GM18507 (cell line): ENCODE data around the gene LYPD6B.

Experiments
- DNase-seq: peaks from one replicate; pipeline ENCODE4 v3.0.0; 2011; ENCODE audit warnings: low read depth; ENCODE audit not compliant: insufficient read length; ENCODE audit errors: extremely low spot score
- FAIRE-seq: peaks from 2 replicates; lab custom pipeline; 2011; peaks lifted over from hg19 to GRCh38; lab: Jason Lieb, UNC

LYPD6B gene

GRCh38 chr2:149038442-149039212 is at the start of gene LYPD6B:
LYPD6B (plus strand) TSS chr2:149038699; CDS start chr2:149130949, 92,250 bp downstream.
- no peak for FAIRE-seq
- no peak for DNase-seq

DNA sequence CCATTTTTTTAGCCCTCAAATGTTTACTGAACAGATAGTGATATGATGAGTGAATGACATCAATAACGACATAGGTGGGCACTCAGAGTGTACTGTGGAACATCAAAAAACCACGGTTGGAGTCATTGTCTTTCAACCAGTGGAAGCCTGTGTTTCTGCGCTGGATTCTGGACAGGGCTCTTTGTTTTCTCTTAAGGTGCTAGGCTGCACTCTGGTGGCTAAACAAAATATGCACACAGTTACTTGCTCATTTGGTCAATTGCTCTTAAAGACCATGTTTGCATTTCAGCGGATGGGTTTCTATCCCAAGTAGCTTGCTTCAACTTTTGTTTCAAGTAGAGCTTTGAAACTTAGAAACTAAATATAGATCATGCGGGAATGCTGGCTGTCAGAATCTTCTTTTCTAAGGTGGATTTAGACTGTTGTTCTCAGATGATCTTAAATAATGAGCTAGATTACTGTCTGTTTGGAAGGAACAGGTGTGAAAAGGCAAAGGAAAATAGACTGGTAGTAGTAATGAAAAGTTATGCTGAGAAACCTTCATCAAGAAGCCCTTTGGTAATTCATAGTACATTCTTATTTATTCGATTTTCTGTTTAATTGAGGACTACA is 48.5 kb upstream of the LYPD6B start:
- FAIRE-seq: peak; percentile 83
- peak; percentile 20 for DNase-seq

DNA sequence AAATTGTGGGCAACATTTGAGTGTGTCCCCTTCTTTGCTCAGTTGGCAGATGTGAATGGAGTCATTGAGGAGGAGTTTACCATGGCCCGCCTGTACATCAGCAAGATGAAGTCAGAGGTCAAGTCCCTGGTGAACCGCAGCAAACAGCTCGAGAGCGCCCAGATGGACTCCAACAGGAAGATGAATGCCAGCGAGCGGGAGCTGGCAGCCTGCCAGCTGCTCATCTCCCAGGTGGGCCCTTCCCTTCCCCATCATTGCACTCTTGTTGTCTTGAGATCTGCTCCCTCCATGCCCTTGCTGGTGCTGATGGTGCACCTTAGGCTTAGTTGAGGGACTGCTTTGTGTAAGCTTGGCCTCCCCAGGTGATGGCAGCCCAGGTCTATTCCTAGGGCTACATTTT is 47.5 kb upstream of the LYPD6B start:
- no peak for DNase-seq
- no peak for FAIRE-seq

DNA sequence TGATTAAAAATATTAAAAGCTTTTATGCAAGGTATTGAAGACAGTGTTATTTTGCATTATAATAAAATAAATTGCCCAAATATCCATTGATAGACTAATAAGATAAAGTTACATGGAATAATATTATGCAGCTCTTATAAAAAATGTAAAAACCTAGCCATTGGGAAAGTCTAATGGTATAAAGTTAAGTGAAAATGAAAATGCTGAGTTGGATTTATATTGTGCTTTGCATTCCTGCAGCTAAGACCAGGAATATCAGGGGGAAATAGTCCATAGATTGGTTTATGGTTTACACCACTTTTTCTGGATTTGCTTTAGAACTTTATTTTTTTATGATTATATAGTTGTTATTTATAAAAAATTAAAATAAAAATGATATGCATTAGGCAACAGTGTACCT is 46.1 kb upstream of the LYPD6B start:
- FAIRE-seq (no peak), DNase-seq (no peak)

GRCh38 chr2:148993351-148993750 is 45.1 kb upstream of the LYPD6B start:
- no peak for FAIRE-seq

GRCh38 chr2:148994341-148994740 is 44.2 kb upstream of the LYPD6B start:
- no peak for DNase-seq
- no peak for FAIRE-seq

More at GRCh38 chr2:148993351-148993750, 45.1 kb upstream of the LYPD6B start:
- no peak for DNase-seq

- DNase-seq (no peak), FAIRE-seq (no peak)
These were observed 41.7 kb upstream of the LYPD6B start for GRCh38 chr2:148996805-148997204.

DNA sequence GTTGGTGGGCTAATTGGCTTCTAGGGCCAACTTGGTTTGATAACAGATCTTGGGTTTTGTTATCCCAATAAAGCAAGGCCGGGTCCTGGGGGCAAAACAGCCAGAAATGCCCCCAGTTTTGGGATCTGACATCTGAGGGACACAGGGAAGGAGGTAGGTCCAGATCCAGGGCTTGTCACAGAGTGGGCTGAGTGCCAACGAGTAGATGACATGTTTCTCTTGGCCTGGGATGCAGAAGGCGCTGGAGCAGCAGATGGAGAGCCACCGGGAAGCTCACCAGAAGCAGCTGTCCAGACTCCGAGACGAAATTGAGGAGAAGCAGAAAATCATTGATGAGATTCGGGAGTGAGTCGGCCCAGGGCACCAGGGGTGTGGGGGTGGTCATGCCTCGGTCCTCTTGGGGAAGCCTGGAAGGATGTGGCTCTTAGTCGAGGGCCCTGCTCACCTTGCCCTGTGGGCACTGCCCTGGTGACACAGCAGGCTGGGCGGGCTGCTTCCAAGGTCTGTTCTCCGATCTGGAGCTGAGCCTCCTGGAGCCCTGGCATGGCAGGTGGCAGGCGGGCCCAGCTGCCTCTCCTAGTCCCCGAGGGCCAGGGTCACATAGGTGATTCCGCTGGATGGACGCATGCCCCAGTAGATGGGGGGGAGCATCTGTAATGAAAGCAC is 40.2 kb upstream of the LYPD6B start:
- DNase-seq (no peak), FAIRE-seq (no peak)

DNA sequence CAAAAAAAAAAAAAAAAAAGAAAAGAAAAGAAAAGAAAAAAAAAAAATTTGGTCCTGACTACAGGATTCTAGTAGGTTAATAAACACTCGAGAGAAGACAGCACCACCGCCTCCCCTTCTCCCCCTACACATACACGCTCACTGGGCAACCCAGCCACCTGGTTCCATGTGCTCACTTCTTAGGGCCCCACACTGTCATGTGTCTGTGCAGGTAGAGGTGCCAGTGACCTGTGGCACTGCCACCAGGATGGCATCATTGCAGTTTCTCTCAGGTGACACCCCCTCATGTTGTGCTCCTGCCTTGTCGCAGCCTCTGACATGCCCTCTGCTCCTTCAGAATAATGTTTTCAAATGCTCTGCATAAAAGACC is 39.7 kb upstream of the LYPD6B start:
- DNase-seq: no peak

DNA sequence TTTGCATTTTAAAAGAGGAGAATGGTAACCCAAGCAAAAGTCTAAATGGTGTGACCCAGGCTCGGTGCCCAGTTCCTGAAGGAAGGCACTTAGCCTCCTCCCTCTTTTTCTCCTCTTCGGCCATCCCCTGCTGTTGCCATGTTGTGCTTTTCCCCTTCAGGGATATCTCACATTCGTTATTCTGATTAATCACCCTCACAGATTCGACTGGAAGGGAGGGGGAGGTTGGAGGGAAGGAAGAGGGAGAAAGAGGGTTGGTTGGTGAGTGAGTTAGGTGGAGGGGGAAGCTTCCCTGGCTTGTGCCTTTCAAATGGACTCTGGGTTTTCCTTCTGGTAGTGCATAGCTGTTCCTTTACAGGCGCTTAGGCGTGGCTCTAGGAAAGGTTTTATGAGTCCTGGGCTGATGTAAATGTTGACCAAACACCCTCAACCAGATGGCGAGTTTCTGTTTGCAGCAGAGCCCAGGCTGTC is 39.0 kb upstream of the LYPD6B start:
- DNase-seq (no peak), FAIRE-seq (no peak)

More for the DNA sequence above, 39.7 kb upstream of the LYPD6B start:
- FAIRE-seq: no peak

DNA sequence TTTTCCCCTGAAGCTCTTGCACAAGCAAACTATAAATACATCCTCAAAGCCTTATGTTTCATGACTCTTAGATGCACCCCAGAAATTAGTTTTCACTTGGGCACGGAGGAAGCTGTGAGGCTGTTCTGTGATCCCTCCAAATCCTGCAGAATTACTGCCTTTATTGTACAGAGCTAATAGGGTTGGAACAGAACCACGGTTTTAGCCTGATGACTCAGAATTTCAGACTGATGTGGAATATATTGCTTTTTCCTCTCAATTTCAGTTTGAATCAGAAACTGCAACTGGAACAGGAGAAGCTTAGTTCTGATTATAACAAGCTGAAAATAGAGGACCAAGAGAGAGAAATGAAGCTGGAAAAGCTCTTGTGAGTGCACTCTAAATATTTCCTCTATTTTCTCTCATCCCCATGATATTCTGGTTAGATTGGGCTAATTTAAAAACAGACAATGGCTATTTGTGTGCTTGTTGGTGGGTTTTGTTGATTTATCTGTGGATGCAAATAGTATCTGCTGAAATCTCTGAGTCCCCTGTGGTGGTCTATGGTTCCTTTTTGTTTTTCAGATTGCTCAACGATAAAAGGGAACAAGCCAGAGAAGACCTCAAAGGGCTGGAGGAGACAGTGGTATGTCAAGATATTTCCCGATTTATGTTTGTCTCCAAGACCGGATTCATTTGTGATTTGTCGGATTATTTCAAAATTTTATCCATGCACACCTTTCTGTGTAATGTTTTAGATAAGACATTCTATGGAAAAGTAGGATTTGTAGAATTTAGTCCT is 38.2 kb upstream of the LYPD6B start:
- DNase-seq (no peak), FAIRE-seq (no peak)

GRCh38 chr2:149001496-149001895 is 37.0 kb upstream of the LYPD6B start:
- DNase-seq (no peak), FAIRE-seq (no peak)

- DNase-seq: no peak
- FAIRE-seq: no peak
These were observed 36.1 kb upstream of the LYPD6B start for GRCh38 chr2:149002378-149002890.

- no peak for FAIRE-seq
These were observed 35.4 kb upstream of the LYPD6B start for GRCh38 chr2:149002891-149003740.

GRCh38 chr2:149004836-149005235 is 33.7 kb upstream of the LYPD6B start:
- no peak for DNase-seq
- FAIRE-seq: no peak

More at GRCh38 chr2:149002891-149003740, 35.4 kb upstream of the LYPD6B start:
- no peak for DNase-seq

DNA sequence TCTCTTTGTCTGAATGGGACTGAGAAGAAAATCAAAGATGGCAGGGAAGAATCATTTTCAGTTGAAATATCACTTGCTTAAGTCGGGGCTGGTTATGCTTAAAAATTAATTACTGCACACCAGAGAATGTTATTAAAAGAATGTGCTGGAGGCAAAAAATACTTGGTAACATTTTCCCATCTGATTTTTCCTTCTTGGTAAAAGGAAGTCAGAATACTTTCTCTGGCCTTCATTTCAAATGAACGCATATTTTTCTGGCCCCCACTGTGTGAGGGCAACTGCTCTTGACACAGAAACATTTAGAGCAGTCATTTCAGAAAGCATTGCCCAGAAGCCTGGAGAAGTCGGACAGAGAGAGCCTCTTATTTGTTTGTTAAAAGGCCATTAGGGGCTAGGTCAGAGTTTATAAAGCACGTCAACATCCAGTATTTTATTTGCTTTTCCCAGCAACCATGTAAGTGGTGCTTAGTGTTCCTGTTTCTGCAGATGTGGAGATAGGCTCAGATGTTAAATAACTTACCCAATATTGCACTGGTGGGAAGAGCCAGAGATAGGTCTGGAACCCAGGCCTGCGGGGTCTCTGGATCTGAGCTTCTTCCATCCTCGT is 32.9 kb upstream of the LYPD6B start:
- no peak for DNase-seq
- no peak for FAIRE-seq

DNA sequence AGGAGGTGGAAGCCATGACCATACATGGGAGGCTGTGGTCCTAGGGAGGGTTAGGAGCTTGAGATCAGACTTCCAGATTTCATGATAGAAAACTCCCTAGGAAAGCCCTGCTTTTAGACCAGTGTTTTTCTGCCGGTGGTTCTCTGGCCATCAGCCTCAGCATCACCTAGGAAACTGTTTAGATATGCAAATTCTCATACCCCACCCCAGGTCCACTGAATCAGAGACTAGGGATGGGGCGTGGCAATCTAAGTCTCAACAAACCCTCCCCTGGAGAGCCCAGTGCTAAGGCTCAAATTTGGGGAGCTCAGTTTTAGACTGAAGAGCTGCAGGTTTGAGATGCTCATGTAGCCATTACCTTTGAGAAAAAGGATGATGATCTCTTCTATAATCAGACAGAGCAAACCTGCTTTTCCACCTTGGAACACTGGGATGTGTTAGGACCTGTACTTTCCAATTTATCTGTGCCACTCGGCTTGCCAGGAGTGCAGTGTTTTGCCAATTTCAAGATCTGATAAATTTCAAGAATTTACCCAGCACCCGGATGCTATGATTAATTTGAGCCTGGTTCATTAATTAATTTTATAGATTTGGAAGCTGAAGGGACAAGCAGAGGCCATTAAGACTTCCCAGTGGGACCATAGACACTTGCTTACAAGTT is 31.5 kb upstream of the LYPD6B start:
- FAIRE-seq: no peak
- DNase-seq: no peak

- DNase-seq (no peak), FAIRE-seq (no peak)
These were observed 30.1 kb upstream of the LYPD6B start for GRCh38 chr2:149008381-149008780.
